Natural killer cell (primary cell): ENCODE measurements around the gene RNF180. TPM values are rescaled to one million over a fixed set of nuclear protein-coding genes. Genes with fewer than 3 reads are reported as not detected.

ENCODE experiments used
- ATAC-seq, 3 donors: fragments of 150-1000 bp in 2 of 3; fragments of 200-7000 bp in 1 of 3; cut with Tn5 transposase; 1 replicate in 1 of 3; 2 replicates in 2 of 3; pipeline ENCODE4 v1.10.0; 2021; ENCODE audit warnings: mild to moderate bottlenecking in 2 of 3, moderate library complexity in 2 of 3
- DNase-seq, 2 donors: peaks; one replicate each; pipeline versions ENCODE4 v3.0.0 to v3.0.0-alpha.2; 2013 to 2021; ENCODE audit warnings: mixed read lengths in 1 of 2
- H3K27ac ChIP-seq: one replicate; pipeline ENCODE4 v1.5.1; 2013; ENCODE audit warnings: mild to moderate bottlenecking, low read length
- H3K27me3 ChIP-seq: one replicate; pipeline ENCODE4 v1.6.1; 2013; ENCODE audit warnings: low read length; ENCODE audit not compliant: control insufficient read depth, insufficient read depth
- H3K36me3 ChIP-seq: one replicate; pipeline ENCODE4 v1.6.1; 2013; ENCODE audit warnings: low read length; ENCODE audit not compliant: control insufficient read depth, insufficient read depth
- H3K4me1 ChIP-seq: one replicate; pipeline ENCODE4 v1.6.1; 2013; ENCODE audit warnings: low read length; ENCODE audit not compliant: control insufficient read depth, insufficient read depth
- H3K4me3 ChIP-seq: one replicate; pipeline ENCODE4 v1.5.1; 2013; ENCODE audit warnings: low read length
- H3K9me3 ChIP-seq: one replicate; pipeline ENCODE4 v1.6.1; 2013; ENCODE audit warnings: low read length; ENCODE audit not compliant: control insufficient read depth, insufficient read depth
- H3K27ac Mint-ChIP-seq, 2 donors: one replicate each; pipeline ENCODE4 v1.8.0; 2022; ENCODE audit warnings: mild to moderate bottlenecking in 2 of 2, mixed read lengths in 2 of 2, moderate library complexity in 1 of 2
- H3K27me3 Mint-ChIP-seq, 2 donors: one replicate each; pipeline ENCODE4 v1.8.0; 2022; ENCODE audit warnings: low read depth in 2 of 2, mixed read lengths in 2 of 2
- H3K36me3 Mint-ChIP-seq: one replicate; pipeline ENCODE4 v1.8.0; 2022; ENCODE audit warnings: mixed read lengths
- H3K4me1 Mint-ChIP-seq, 2 donors: one replicate each; pipeline ENCODE4 v1.8.0; 2022; ENCODE audit warnings: mixed read lengths in 2 of 2
- H3K4me3 Mint-ChIP-seq: one replicate; pipeline ENCODE4 v1.8.0; 2022; ENCODE audit warnings: mild to moderate bottlenecking, moderate library complexity, mixed read lengths
- H3K9me3 Mint-ChIP-seq, 2 donors: one replicate each; pipeline ENCODE4 v1.8.0; 2022; ENCODE audit warnings: mixed read lengths in 2 of 2
- CTCF ChIP-seq: fragments of 200-600 bp; IDR thresholded peaks from one replicate; pipeline ENCODE4 v1.8.0; 2022; ENCODE audit warnings: antibody characterized with exemption
- WGBS: methylation state at CpG from one replicate; pipeline ENCODE4 v1.1.7; 2013; ENCODE audit warnings: missing lambda C conversion rate; ENCODE audit not compliant: insufficient coverage; 5-methylcytosine and 5-hydroxymethylcytosine counted together
- intact Hi-C: fragments of 100-400 bp; cut with micrococcal nuclease; formaldehyde crosslinking; loops from one replicate; pipeline ENCODE4 v1.14.2; 2022
- total RNA-seq, 4 donors: library from RNA; stranded (reverse); fragments of 120-200 nt in 1 of 4; gene quantifications; one replicate each; pipeline versions ENCODE4 v1.2.3 to v1.2.4, GENCODE V29; 2013 to 2022

The RNF180 gene
- total RNA-seq, 3 donors from 2014 or later (not counting 1 experiment from before 2014, with no cell fraction given): not detected

GRCh38 chr5:64158827-64159226 lies 6.8 kb upstream of the RNF180 start:
- H3K4me1 Mint-ChIP-seq: no peaks in the 10 kb centered on the region
- 81% methylated on average over 2 of the region's 2 CpGs for WGBS
- Histone ChIP-seq H3K36me3 (no peaks in the 10 kb centered on the region), H3K9me3 (peaks cover 3% of the 10 kb centered on the region), H3K27me3 (no peaks in the 10 kb centered on the region), H3K27ac (no peak overlapping the region), H3K4me3 (no peak overlapping the region), H3K4me1 (no peaks in the 10 kb centered on the region)
- TF ChIP-seq CTCF: no peak
- intact Hi-C loops: no loop called here
- no peaks in the 10 kb centered on the region for H3K36me3 Mint-ChIP-seq
- H3K27me3 Mint-ChIP-seq: peaks cover 3 to 11% of the 10 kb centered on the region in 2 donors
- no peak overlapping the region for H3K4me3 Mint-ChIP-seq
- DNase-seq: no peak
- no peak overlapping the region for H3K27ac Mint-ChIP-seq
- H3K9me3 Mint-ChIP-seq: peaks cover 9 to 13% of the 10 kb centered on the region in 2 donors
- ATAC-seq: no peak

DNA sequence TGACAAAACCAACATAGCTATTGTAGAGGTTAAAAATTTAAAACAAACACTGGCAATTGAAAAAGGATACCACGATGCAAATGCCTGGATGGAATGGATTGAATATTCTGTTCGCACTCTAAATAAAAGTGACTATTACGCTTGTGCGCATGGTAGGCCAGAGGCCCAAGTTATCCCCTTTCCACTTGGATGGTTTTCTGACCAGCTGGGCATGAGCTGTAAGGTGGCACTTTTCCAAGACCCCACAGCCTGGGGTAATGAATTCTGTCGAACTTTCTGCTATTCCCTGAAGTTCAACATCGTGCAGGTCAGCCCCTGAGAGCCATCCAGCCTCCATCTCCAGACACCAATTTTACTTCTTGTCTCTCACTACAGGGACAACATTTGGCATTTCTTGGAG lies 5.4 kb upstream of the RNF180 start:
- TF ChIP-seq CTCF: no peak
- H3K27me3 ChIP-seq: peaks cover 6% of the 10 kb centered on the region
- Mint-ChIP-seq H3K4me3 (no peak overlapping the region), H3K27me3 (peaks cover 14 to 25% of the 10 kb centered on the region in 2 donors), H3K4me1 (no peaks in the 10 kb centered on the region), H3K27ac (no peak overlapping the region), H3K9me3 (peaks cover 5 to 13% of the 10 kb centered on the region in 2 donors), H3K36me3 (no peaks in the 10 kb centered on the region)
- H3K9me3 ChIP-seq: peaks cover 3% of the 10 kb centered on the region
- no peak overlapping the region for H3K27ac ChIP-seq
- no peaks in the 10 kb centered on the region for H3K36me3 ChIP-seq
- intact Hi-C loops: no loop called here
- H3K4me1 ChIP-seq: no peaks in the 10 kb centered on the region
- no peak for DNase-seq
- ATAC-seq: no peak
- 84% methylated on average over 6 of the region's 6 CpGs for WGBS
- H3K4me3 ChIP-seq: no peak overlapping the region

- H3K4me1 ChIP-seq: no peaks in the 10 kb centered on the region
- intact Hi-C loops: no loop called here
- Mint-ChIP-seq H3K4me1 (no peaks in the 10 kb centered on the region), H3K27me3 (peaks cover 22 to 28% of the 10 kb centered on the region in 2 donors), H3K9me3 (peaks cover 5 to 10% of the 10 kb centered on the region in 2 donors), H3K36me3 (no peaks in the 10 kb centered on the region), H3K27ac (no peak overlapping the region), H3K4me3 (no peak overlapping the region)
- peaks cover 3% of the 10 kb centered on the region for H3K9me3 ChIP-seq
- no peak for TF ChIP-seq CTCF
- WGBS: 62% methylated on average over 3 of the region's 3 CpGs
- H3K36me3 ChIP-seq: no peaks in the 10 kb centered on the region
- DNase-seq (no peak), ATAC-seq (no peak)
- H3K27me3 ChIP-seq: peaks cover 12% of the 10 kb centered on the region
- no peak overlapping the region for H3K4me3 ChIP-seq
- H3K27ac ChIP-seq: no peak overlapping the region
Observed at GRCh38 chr5:64161420-64161819, 4.2 kb upstream of the RNF180 start.

DNA sequence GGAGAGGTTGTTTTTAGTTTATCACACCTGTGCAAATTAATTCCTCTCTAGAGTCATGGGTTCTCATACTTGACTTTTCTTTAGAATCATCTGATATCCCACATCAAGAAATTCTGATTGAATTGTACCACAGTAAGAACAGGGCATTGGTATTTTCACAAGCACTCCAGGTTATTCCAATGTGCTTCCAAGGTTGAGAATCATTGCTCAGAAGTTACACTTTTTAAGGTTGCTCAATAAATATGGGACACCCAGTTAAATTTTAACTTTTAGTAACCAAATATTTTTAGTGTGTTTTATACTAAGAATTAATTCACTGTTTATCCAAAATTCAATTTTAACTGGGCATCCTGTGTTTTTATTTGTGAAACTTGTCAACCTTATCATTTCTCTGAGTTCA lies 2.5 kb upstream of the RNF180 start:
- intact Hi-C loops: no loop called here
- peaks cover 5 to 10% of the 10 kb centered on the region in 2 donors for H3K9me3 Mint-ChIP-seq
- H3K27ac Mint-ChIP-seq: no peak overlapping the region
- no peaks in the 10 kb centered on the region for H3K36me3 ChIP-seq
- no peak for DNase-seq
- H3K36me3 Mint-ChIP-seq: no peaks in the 10 kb centered on the region
- H3K9me3 ChIP-seq: peaks cover 3% of the 10 kb centered on the region
- H3K27ac ChIP-seq: no peak overlapping the region
- H3K27me3 Mint-ChIP-seq: peaks cover 22 to 28% of the 10 kb centered on the region in 2 donors
- H3K4me3 Mint-ChIP-seq: no peak overlapping the region
- no peaks in the 10 kb centered on the region for H3K4me1 Mint-ChIP-seq
- ATAC-seq: no peak
- H3K27me3 ChIP-seq: peaks cover 16% of the 10 kb centered on the region
- no peak for TF ChIP-seq CTCF
- no peak overlapping the region for H3K4me3 ChIP-seq
- no peaks in the 10 kb centered on the region for H3K4me1 ChIP-seq
